ENCODE data around the gene PBX1.

PBX1 gene

GRCh38 chr1:164761009-164761408 lies 202.0 kb downstream of the PBX1 start:
- Histone ChIP-seq H3K27ac (no peak overlapping the region), H3K4me1 (ENCODE audit: low read depth, poor library complexity, severe bottlenecking) (peaks cover 10% of the 10 kb centered on the region), H3K4me3 (IDR thresholded peaks at IDR 0.05; ENCODE audit: insufficient read depth, low read depth, low read length) (no peak overlapping the region), H3K4me2 (no peak overlapping the region), H3K36me3 (ENCODE audit: insufficient read depth) (no peaks in the 10 kb centered on the region), H4K20me1 (ENCODE audit: insufficient read depth) (no peaks in the 10 kb centered on the region), H3K9ac (no peak overlapping the region), H2AFZ (ENCODE audit: low read depth) (no peak overlapping the region), H3K79me2 (ENCODE audit: insufficient read depth, low read depth) (no peaks in the 10 kb centered on the region), H3K27me3 (ENCODE audit: insufficient read depth, low read depth) (no peaks in the 10 kb centered on the region)
- no peak for TF ChIP-seq CTCF (conservative IDR thresholded peaks at IDR 0.05; ENCODE audit: low read depth, low read length)

- H2AFZ ChIP-seq (ENCODE audit: low read depth) = no peak overlapping the region
- H3K4me3 ChIP-seq (IDR thresholded peaks at IDR 0.05; ENCODE audit: insufficient read depth, low read depth, low read length) = no peak overlapping the region
- no peak for TF ChIP-seq CTCF (conservative IDR thresholded peaks at IDR 0.05; ENCODE audit: low read depth, low read length)
- H4K20me1 ChIP-seq (ENCODE audit: insufficient read depth) = no peaks in the 10 kb centered on the region
- no peaks in the 10 kb centered on the region for H3K79me2 ChIP-seq (ENCODE audit: insufficient read depth, low read depth)
- H3K27me3 ChIP-seq (ENCODE audit: insufficient read depth, low read depth) = no peaks in the 10 kb centered on the region
- no peak overlapping the region for H3K9ac ChIP-seq
- H3K36me3 ChIP-seq (ENCODE audit: insufficient read depth) = no peaks in the 10 kb centered on the region
- H3K4me1 ChIP-seq (ENCODE audit: low read depth, poor library complexity, severe bottlenecking) = peaks cover 31% of the 10 kb centered on the region
- no peak overlapping the region for H3K4me2 ChIP-seq
- H3K27ac ChIP-seq = no peak overlapping the region
These were observed 204.1 kb downstream of the PBX1 start for GRCh38 chr1:164763098-164763497.

DNA sequence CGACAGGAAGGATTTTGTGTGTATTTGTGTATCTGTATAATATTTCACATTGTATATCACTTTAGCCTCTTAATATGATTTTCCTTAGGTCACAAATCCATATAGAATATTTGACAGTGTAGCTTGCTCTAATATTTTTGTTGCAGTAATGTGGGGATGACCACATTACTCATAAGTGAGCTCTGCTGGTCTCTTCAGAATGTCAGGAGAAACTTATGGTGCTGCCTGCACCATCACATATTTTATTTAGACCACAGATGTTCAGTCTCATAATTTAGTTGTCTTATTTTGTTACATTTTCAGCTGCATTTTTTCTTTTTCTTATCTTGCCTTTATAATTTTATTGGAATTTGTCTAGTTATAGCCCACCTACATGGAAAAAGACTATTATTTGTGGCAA lies 205.3 kb downstream of the PBX1 start:
- Histone ChIP-seq H3K27me3 (ENCODE audit: insufficient read depth, low read depth) (no peaks in the 10 kb centered on the region), H3K27ac (no peak overlapping the region), H3K4me1 (ENCODE audit: low read depth, poor library complexity, severe bottlenecking) (peaks cover 43% of the 10 kb centered on the region), H3K36me3 (ENCODE audit: insufficient read depth) (no peaks in the 10 kb centered on the region), H3K9ac (no peak overlapping the region), H3K79me2 (ENCODE audit: insufficient read depth, low read depth) (no peaks in the 10 kb centered on the region), H3K4me3 (IDR thresholded peaks at IDR 0.05; ENCODE audit: insufficient read depth, low read depth, low read length) (no peak overlapping the region), H2AFZ (ENCODE audit: low read depth) (no peak overlapping the region), H4K20me1 (ENCODE audit: insufficient read depth) (no peaks in the 10 kb centered on the region), H3K4me2 (no peak overlapping the region)
- no peak for TF ChIP-seq CTCF (conservative IDR thresholded peaks at IDR 0.05; ENCODE audit: low read depth, low read length)

GRCh38 chr1:164765557-164765956 lies 206.6 kb downstream of the PBX1 start:
- H3K27ac ChIP-seq = no peak overlapping the region

More at GRCh38 chr1:164765557-164765956, 206.6 kb downstream of the PBX1 start:
- H3K4me3 ChIP-seq (IDR thresholded peaks at IDR 0.05; ENCODE audit: insufficient read depth, low read depth, low read length) = no peak overlapping the region
- H3K4me2 ChIP-seq = peak overlapping the region; percentile 12
- H3K79me2 ChIP-seq (ENCODE audit: insufficient read depth, low read depth) = no peaks in the 10 kb centered on the region
- no peak overlapping the region for H3K9ac ChIP-seq
- peaks cover 56% of the 10 kb centered on the region for H3K4me1 ChIP-seq (ENCODE audit: low read depth, poor library complexity, severe bottlenecking)
- H2AFZ ChIP-seq (ENCODE audit: low read depth) = no peak overlapping the region
- no peaks in the 10 kb centered on the region for H4K20me1 ChIP-seq (ENCODE audit: insufficient read depth)
- TF ChIP-seq CTCF (conservative IDR thresholded peaks at IDR 0.05; ENCODE audit: low read depth, low read length) = no peak
- H3K36me3 ChIP-seq (ENCODE audit: insufficient read depth) = no peaks in the 10 kb centered on the region
- no peaks in the 10 kb centered on the region for H3K27me3 ChIP-seq (ENCODE audit: insufficient read depth, low read depth)
